Chondrocyte (in vitro differentiated cells): ENCODE measurements around the gene CASP7. TPM values are rescaled to one million over a fixed set of nuclear protein-coding genes. Genes with fewer than 3 reads are reported as not detected.

Experiments
- DNase-seq: peaks from one replicate; pipeline ENCODE4 v3.0.0; 2021; ENCODE audit warnings: mixed read lengths, low spot score
- H3K27ac Mint-ChIP-seq: one replicate; pipeline ENCODE4 v1.8.0; 2021; ENCODE audit warnings: mild to moderate bottlenecking, moderate library complexity, mixed read lengths; ENCODE audit not compliant: unreplicated experiment
- H3K27me3 Mint-ChIP-seq: 2 replicates; pipeline ENCODE4 v1.8.0; 2021; ENCODE audit warnings: low read depth, mixed read lengths
- H3K36me3 Mint-ChIP-seq: 2 replicates; pipeline ENCODE4 v1.8.0; 2021; ENCODE audit warnings: low read depth, mixed read lengths
- H3K4me1 Mint-ChIP-seq: 2 replicates; pipeline ENCODE4 v1.8.0; 2021; ENCODE audit warnings: low read depth, mild to moderate bottlenecking, mixed read lengths
- H3K4me3 Mint-ChIP-seq: one replicate; pipeline ENCODE4 v1.8.0; 2021; ENCODE audit warnings: mild to moderate bottlenecking, moderate library complexity, mixed read lengths; ENCODE audit not compliant: unreplicated experiment
- H3K9me3 Mint-ChIP-seq: 2 replicates; pipeline ENCODE4 v1.8.0; 2021; ENCODE audit warnings: low read depth, mixed read lengths
- total RNA-seq: library from RNA; stranded (reverse); gene quantifications from 3 replicates; pipeline ENCODE4 v1.2.1, GENCODE V29; 2021
- TF ChIP-seq, protein P1 (sequence below): fragments of 200-600 bp; sonication (generic); IDR thresholded peaks from 2 replicates; pipeline ENCODE4 v1.5.0; 2021; ENCODE audit warnings: antibody characterized with exemption, mild to moderate bottlenecking, moderate library complexity

CASP7 gene
- total RNA-seq, 1 donor from 2014 or later, result 24.0 TPM

GRCh38 chr10:113712024-113712423 lies 32.3 kb downstream of the CASP7 start:
- Mint-ChIP-seq H3K4me1 (peaks cover 35% of the 10 kb centered on the region), H3K36me3 (peaks cover 3% of the 10 kb centered on the region), H3K9me3 (no peaks in the 10 kb centered on the region), H3K4me3 (no peak overlapping the region), H3K27ac (no peak overlapping the region), H3K27me3 (no peaks in the 10 kb centered on the region)
- TF ChIP-seq, protein P1, sequence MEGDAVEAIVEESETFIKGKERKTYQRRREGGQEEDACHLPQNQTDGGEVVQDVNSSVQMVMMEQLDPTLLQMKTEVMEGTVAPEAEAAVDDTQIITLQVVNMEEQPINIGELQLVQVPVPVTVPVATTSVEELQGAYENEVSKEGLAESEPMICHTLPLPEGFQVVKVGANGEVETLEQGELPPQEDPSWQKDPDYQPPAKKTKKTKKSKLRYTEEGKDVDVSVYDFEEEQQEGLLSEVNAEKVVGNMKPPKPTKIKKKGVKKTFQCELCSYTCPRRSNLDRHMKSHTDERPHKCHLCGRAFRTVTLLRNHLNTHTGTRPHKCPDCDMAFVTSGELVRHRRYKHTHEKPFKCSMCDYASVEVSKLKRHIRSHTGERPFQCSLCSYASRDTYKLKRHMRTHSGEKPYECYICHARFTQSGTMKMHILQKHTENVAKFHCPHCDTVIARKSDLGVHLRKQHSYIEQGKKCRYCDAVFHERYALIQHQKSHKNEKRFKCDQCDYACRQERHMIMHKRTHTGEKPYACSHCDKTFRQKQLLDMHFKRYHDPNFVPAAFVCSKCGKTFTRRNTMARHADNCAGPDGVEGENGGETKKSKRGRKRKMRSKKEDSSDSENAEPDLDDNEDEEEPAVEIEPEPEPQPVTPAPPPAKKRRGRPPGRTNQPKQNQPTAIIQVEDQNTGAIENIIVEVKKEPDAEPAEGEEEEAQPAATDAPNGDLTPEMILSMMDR, result no peak
- no peak for DNase-seq

DNA sequence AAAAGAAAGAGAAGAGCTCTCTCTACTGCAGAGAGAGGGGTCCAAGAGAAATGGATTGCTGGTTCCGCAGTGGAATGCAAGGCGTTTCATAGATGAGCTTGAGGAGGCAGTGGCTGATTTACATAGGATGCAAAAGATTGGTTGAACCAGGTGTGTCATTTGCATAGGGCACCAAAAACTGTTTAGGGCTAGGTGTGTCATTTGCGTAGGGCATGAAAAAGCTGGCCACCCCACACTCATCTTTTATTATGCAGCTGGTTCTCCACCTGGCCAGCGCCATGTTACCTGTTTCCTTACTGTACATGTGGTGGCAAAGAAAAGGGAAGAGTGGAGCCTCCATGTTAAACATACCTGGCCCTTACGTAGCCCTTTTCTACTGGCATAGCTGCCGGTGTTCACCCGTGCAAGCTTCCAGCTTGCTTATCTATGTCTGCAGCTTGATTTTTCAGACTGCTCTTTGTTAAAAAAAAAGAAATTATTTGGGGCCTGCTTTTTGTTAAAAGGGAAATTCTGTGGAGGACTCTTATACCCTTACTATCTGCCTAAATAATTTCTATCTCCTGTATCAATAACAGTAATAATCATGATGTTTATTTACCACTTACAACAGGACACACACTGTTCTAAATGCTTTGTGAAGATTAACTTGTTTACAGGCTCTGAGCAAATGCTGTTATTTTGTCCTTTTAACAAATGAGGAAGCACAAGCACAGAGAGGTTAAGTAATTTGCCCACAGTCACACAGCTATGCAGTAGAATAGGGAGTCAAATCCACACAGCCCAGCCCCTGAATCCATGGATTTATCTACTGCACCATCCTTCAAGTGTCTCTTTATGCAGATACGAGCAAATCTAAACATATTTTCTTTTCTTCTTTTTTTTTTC lies 33.3 kb downstream of the CASP7 start:
- no peak for DNase-seq
- H3K9me3 Mint-ChIP-seq, result peaks cover under 1% of the 10 kb centered on the region
- TF ChIP-seq, protein P1, result no peak
- H3K27me3 Mint-ChIP-seq, result no peaks in the 10 kb centered on the region
- H3K27ac Mint-ChIP-seq, result no peak overlapping the region
- H3K36me3 Mint-ChIP-seq, result peaks cover 3% of the 10 kb centered on the region
- no peak overlapping the region for H3K4me3 Mint-ChIP-seq
- peaks cover 28% of the 10 kb centered on the region for H3K4me1 Mint-ChIP-seq

- Mint-ChIP-seq H3K36me3 (peaks cover 6% of the 10 kb centered on the region), H3K27me3 (no peaks in the 10 kb centered on the region), H3K4me3 (no peak overlapping the region), H3K9me3 (peaks cover 4% of the 10 kb centered on the region), H3K27ac (no peak overlapping the region), H3K4me1 (peaks cover 22% of the 10 kb centered on the region)
- DNase-seq, result no peak
- TF ChIP-seq, protein P1, result no peak
Measured at GRCh38 chr10:113713640-113713982, 33.9 kb downstream of the CASP7 start.

GRCh38 chr10:113716109-113716910 lies 36.6 kb downstream of the CASP7 start:
- H3K36me3 Mint-ChIP-seq, result peaks cover 13% of the 10 kb centered on the region
- H3K9me3 Mint-ChIP-seq, result peaks cover 4% of the 10 kb centered on the region
- peaks cover 4% of the 10 kb centered on the region for H3K4me1 Mint-ChIP-seq
- DNase-seq, result no peak
- TF ChIP-seq, protein P1, result no peak
- H3K27ac Mint-ChIP-seq, result no peak overlapping the region
- no peaks in the 10 kb centered on the region for H3K27me3 Mint-ChIP-seq
- no peak overlapping the region for H3K4me3 Mint-ChIP-seq
